ENCODE results near the gene OR51I2. TPM values are rescaled to one million over a fixed set of nuclear protein-coding genes. Genes with fewer than 3 reads are reported as not detected.

OR51I2 gene
- total RNA-seq, 1 experiment from 2014 or later, result not detected

GRCh38 chr11:5443835-5444393 lies 5.2 kb upstream of the OR51I2 start:
- POLR2A ChIA-PET (ENCODE audit: low non-redundant PET), result no interaction called here
- Histone ChIP-seq H3K4me3 (ENCODE audit: low read depth, low read length, poor library complexity, severe bottlenecking) (no peak overlapping the region), H3K4me1 (ENCODE audit: insufficient read depth, low read length, poor library complexity, severe bottlenecking) (no peaks in the 10 kb centered on the region), H3K9me3 (ENCODE audit: low read depth, low read length, poor library complexity, severe bottlenecking) (no peaks in the 10 kb centered on the region), H3K27ac (ENCODE audit: low read depth, low read length, poor library complexity, severe bottlenecking) (no peak overlapping the region), H3K36me3 (ENCODE audit: insufficient read depth, low read length, poor library complexity, severe bottlenecking) (no peaks in the 10 kb centered on the region), H3K27me3 (replicated peaks; ENCODE audit: insufficient read depth, low read depth, low read length, poor library complexity) (no peaks in the 10 kb centered on the region)
- no TSS peak for BruUV-seq (replicated peaks)
- intact Hi-C loops (cut with micrococcal nuclease; ENCODE audit: unreplicated experiment), result no loop called here
- TF ChIP-seq, protein P1, sequence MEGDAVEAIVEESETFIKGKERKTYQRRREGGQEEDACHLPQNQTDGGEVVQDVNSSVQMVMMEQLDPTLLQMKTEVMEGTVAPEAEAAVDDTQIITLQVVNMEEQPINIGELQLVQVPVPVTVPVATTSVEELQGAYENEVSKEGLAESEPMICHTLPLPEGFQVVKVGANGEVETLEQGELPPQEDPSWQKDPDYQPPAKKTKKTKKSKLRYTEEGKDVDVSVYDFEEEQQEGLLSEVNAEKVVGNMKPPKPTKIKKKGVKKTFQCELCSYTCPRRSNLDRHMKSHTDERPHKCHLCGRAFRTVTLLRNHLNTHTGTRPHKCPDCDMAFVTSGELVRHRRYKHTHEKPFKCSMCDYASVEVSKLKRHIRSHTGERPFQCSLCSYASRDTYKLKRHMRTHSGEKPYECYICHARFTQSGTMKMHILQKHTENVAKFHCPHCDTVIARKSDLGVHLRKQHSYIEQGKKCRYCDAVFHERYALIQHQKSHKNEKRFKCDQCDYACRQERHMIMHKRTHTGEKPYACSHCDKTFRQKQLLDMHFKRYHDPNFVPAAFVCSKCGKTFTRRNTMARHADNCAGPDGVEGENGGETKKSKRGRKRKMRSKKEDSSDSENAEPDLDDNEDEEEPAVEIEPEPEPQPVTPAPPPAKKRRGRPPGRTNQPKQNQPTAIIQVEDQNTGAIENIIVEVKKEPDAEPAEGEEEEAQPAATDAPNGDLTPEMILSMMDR (conservative IDR thresholded peaks at IDR 0.05; ENCODE audit: low read depth, low read length), result no peak
- TF ChIP-seq EZH2 (IDR thresholded peaks at IDR 0.05; ENCODE audit: borderline replicate concordance, low read depth, low read length, poor library complexity, severe bottlenecking), result no peak
- no peak for DNase-seq (ENCODE audit: low spot score)
- CTCF ChIA-PET, result no interaction called here

DNA sequence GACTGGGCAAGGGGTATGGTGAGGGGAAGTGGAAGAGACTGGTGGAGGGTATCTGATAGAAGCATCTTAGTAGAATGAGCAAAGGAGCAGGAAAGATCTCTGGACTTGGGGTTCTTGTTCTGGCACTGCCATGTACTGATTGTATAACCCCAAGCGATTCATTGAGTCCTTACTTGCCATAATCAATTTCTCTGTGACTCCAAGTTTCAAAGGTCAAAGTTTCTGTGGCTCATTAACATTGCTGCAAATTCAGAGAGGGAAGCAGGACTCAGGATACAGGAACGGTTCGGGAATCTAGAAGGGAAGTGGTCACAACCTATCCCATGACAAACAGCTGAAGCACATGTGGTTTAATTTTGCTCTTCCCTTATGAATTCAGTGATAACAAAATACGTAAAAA lies 309 bp downstream of the OR51I2 start:
- ChIA-PET POLR2A (ENCODE audit: low non-redundant PET) (no interaction called here), CTCF (no interaction called here)
- H3K4me1 ChIP-seq (ENCODE audit: insufficient read depth, low read length, poor library complexity, severe bottlenecking), result no peaks in the 10 kb centered on the region
- no peak overlapping the region for H3K27ac ChIP-seq (ENCODE audit: low read depth, low read length, poor library complexity, severe bottlenecking)
- intact Hi-C loops (cut with micrococcal nuclease; ENCODE audit: unreplicated experiment), result no loop called here
- H3K27me3 ChIP-seq (replicated peaks; ENCODE audit: insufficient read depth, low read depth, low read length, poor library complexity), result no peaks in the 10 kb centered on the region
- no TSS peak for BruUV-seq (replicated peaks)
- H3K36me3 ChIP-seq (ENCODE audit: insufficient read depth, low read length, poor library complexity, severe bottlenecking), result no peaks in the 10 kb centered on the region
- DNase-seq (ENCODE audit: low spot score), result no peak
- H3K4me3 ChIP-seq (ENCODE audit: low read depth, low read length, poor library complexity, severe bottlenecking), result no peak overlapping the region
- H3K9me3 ChIP-seq (ENCODE audit: low read depth, low read length, poor library complexity, severe bottlenecking), result no peaks in the 10 kb centered on the region
- TF ChIP-seq, protein P1 (conservative IDR thresholded peaks at IDR 0.05; ENCODE audit: low read depth, low read length), result no peak
- TF ChIP-seq EZH2 (IDR thresholded peaks at IDR 0.05; ENCODE audit: borderline replicate concordance, low read depth, low read length, poor library complexity, severe bottlenecking), result no peak

DNA sequence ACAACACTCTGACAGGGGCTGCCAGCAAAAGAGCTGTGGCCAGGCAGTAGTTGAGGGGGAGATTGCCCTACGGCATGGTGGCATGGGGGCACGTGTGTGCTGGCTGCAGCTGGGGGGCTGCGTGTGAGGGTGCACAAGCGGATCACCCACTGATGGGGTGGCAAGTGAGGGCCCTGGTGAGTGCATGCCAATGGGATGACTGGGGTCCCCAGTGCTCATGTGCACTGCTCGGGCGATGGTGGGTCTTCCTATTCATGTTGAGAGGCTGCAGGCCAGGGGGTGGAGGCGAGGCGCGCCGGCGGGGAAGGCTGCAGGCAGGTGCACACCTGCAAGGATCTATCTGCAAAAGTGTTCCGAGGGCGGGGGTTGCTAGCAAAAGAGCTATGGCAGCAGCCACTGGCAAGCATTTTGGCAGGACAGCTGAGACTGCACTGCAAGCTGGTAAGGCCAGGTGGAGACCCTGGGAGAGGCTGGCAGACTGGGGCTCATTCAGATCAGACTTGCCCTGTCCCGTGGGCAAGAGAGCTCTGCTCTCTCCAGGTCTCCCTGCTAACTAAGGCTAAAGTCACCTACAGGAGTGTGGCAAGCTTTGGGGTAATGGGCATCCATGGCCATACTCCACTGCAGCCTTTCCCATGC lies 12.0 kb downstream of the OR51I2 start:
- CTCF ChIA-PET, result interaction anchor here (0.6 kb wide), 1 partner anchor 14 kb away, joined by 3 read pairs; no protein-coding TSS in a partner anchor

More for the DNA sequence above, 12.0 kb downstream of the OR51I2 start:
- H3K4me3 ChIP-seq (ENCODE audit: low read depth, low read length, poor library complexity, severe bottlenecking), result no peak overlapping the region
- DNase-seq (ENCODE audit: low spot score), result no peak
- H3K36me3 ChIP-seq (ENCODE audit: insufficient read depth, low read length, poor library complexity, severe bottlenecking), result no peaks in the 10 kb centered on the region
- H3K9me3 ChIP-seq (ENCODE audit: low read depth, low read length, poor library complexity, severe bottlenecking), result no peaks in the 10 kb centered on the region
- BruUV-seq (replicated peaks), result no TSS peak
- no peaks in the 10 kb centered on the region for H3K4me1 ChIP-seq (ENCODE audit: insufficient read depth, low read length, poor library complexity, severe bottlenecking)
- no peaks in the 10 kb centered on the region for H3K27me3 ChIP-seq (replicated peaks; ENCODE audit: insufficient read depth, low read depth, low read length, poor library complexity)
- H3K27ac ChIP-seq (ENCODE audit: low read depth, low read length, poor library complexity, severe bottlenecking), result no peak overlapping the region
- intact Hi-C loops (cut with micrococcal nuclease; ENCODE audit: unreplicated experiment), result no loop called here
- TF ChIP-seq EZH2 (IDR thresholded peaks at IDR 0.05; ENCODE audit: borderline replicate concordance, low read depth, low read length, poor library complexity, severe bottlenecking), result no peak
- TF ChIP-seq, protein P1 (conservative IDR thresholded peaks at IDR 0.05; ENCODE audit: low read depth, low read length), result no peak
- POLR2A ChIA-PET (ENCODE audit: low non-redundant PET), result no interaction called here
